Calu3 (cell line): ENCODE measurements around the gene FMN2. TPM values are rescaled to one million over a fixed set of nuclear protein-coding genes. Genes with fewer than 3 reads are reported as not detected.

Source experiments
- BruUV-seq: library from RNA; stranded (reverse); fragments of 400-500 nt; replicated peaks from 2 replicates; lab custom pipeline; 2021; lab: Mats Ljungman, UMichigan
- CTCF ChIA-PET: fragments of 300-600 bp; sonication (Branson Sonifier 250); formaldehyde crosslinking; loops from one replicate; lab custom pipeline; 2022; ENCODE audit warnings: antibody characterized with exemption; lab: Charles Lee
- DNase-seq: peaks from one replicate; pipeline ENCODE4 v3.0.0; 2022
- H3K27ac Mint-ChIP-seq: one replicate; pipeline ENCODE4 v1.8.0; 2022; ENCODE audit warnings: mixed read lengths; ENCODE audit not compliant: unreplicated experiment
- H3K27me3 Mint-ChIP-seq: one replicate; pipeline ENCODE4 v1.8.0; 2022; ENCODE audit warnings: mixed read lengths; ENCODE audit not compliant: unreplicated experiment
- H3K36me3 Mint-ChIP-seq: one replicate; pipeline ENCODE4 v1.8.0; 2022; ENCODE audit warnings: mild to moderate bottlenecking, moderate library complexity, mixed read lengths; ENCODE audit not compliant: insufficient read depth, unreplicated experiment
- H3K4me1 Mint-ChIP-seq: one replicate; pipeline ENCODE4 v1.8.0; 2022; ENCODE audit warnings: mild to moderate bottlenecking, low read depth, mixed read lengths; ENCODE audit not compliant: unreplicated experiment
- H3K4me3 Mint-ChIP-seq: one replicate; pipeline ENCODE4 v1.8.0; 2022; ENCODE audit warnings: mild to moderate bottlenecking, low read depth, moderate library complexity, mixed read lengths; ENCODE audit not compliant: unreplicated experiment
- H3K9me3 Mint-ChIP-seq: one replicate; pipeline ENCODE4 v1.8.0; 2022; ENCODE audit warnings: low read depth, mixed read lengths; ENCODE audit not compliant: unreplicated experiment
- intact Hi-C: fragments of 100-400 bp; cut with micrococcal nuclease; formaldehyde crosslinking; loops from one replicate; pipeline ENCODE4 v1.10.0; 2022; ENCODE audit not compliant: unreplicated experiment
- total RNA-seq: library from RNA; stranded (reverse); gene quantifications from 2 replicates; pipeline ENCODE4 v1.2.3, GENCODE V29; 2022
- TF ChIP-seq, protein P1 (sequence below): fragments of 200-600 bp; IDR thresholded peaks from one replicate; pipeline ENCODE4 v1.8.0; 2022; ENCODE audit warnings: antibody characterized with exemption; ENCODE audit not compliant: unreplicated experiment

Gene FMN2
- total RNA-seq, 1 experiment from 2014 or later: 0.12 TPM

- CTCF ChIA-PET: no interaction called here
- H3K4me1 Mint-ChIP-seq: no peaks in the 10 kb centered on the region
- intact Hi-C loops: no loop called here
Measured at GRCh38 chr1:240145120-240145519, 53.4 kb downstream of the FMN2 start.

DNA sequence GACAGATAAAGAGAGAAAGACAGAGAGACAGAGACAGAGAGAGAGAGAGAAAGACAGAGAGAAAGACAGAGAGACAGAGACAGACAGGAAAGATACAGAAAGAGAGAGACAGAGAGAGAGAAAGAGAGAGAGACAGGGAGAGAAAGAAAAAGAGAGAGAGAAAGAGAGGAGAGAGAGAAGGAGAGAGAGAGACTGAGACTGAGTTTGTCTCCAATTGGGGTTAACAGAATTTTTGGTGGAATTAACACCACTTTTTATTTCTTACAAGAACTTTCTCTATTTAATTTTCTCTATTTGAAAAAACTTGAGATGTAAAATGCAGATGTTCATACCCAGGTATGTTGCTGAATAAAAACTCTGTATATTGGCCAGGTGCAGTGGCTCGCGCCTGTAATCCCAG is 56.6 kb downstream of the FMN2 start:
- Mint-ChIP-seq H3K9me3 (no peaks in the 10 kb centered on the region), H3K27ac (no peak overlapping the region), H3K4me3 (no peak overlapping the region), H3K27me3 (peaks cover 17% of the 10 kb centered on the region), H3K36me3 (no peaks in the 10 kb centered on the region), H3K4me1 (no peaks in the 10 kb centered on the region)
- CTCF ChIA-PET: no interaction called here
- DNase-seq: no peak
- intact Hi-C loops: no loop called here
- no TSS peak for BruUV-seq
- TF ChIP-seq, protein P1, sequence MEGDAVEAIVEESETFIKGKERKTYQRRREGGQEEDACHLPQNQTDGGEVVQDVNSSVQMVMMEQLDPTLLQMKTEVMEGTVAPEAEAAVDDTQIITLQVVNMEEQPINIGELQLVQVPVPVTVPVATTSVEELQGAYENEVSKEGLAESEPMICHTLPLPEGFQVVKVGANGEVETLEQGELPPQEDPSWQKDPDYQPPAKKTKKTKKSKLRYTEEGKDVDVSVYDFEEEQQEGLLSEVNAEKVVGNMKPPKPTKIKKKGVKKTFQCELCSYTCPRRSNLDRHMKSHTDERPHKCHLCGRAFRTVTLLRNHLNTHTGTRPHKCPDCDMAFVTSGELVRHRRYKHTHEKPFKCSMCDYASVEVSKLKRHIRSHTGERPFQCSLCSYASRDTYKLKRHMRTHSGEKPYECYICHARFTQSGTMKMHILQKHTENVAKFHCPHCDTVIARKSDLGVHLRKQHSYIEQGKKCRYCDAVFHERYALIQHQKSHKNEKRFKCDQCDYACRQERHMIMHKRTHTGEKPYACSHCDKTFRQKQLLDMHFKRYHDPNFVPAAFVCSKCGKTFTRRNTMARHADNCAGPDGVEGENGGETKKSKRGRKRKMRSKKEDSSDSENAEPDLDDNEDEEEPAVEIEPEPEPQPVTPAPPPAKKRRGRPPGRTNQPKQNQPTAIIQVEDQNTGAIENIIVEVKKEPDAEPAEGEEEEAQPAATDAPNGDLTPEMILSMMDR: no peak

More at GRCh38 chr1:240145120-240145519, 53.4 kb downstream of the FMN2 start:
- no peak for DNase-seq
- Mint-ChIP-seq H3K27me3 (peaks cover 17% of the 10 kb centered on the region), H3K9me3 (no peaks in the 10 kb centered on the region), H3K4me3 (no peak overlapping the region), H3K27ac (no peak overlapping the region), H3K36me3 (no peaks in the 10 kb centered on the region)
- BruUV-seq: no TSS peak
- TF ChIP-seq, protein P1: no peak

DNA sequence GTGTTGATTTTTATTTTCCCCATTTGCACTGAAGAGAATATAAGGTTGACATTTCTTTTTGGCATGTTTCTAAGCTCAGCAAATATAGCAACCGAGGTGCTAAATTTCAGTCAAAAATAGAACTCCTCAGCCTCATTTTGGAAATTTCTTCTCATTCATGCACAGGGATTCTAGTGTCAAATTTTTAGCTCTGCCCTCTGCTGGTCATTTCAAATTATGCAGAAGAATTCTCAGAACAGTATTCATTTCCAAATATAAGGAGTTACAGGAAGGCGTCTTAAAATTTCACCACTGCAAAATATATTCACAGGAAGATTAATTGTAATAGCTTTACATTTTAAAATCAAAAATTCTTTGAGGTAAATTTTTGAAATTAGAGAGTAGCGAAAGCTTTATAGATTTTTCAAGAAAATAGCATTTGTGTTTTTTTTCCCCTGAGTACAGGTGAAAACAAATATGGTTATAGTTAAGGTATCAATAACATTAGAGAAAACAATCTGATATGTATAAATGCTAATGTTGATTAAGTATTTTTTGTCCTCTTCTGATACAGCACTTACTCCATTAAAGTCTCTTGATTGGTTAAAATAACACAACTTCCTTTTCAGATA is 57.9 kb downstream of the FMN2 start:
- intact Hi-C loops: loop anchor here (1.0 kb wide), 1 partner anchor 122 kb away; no protein-coding TSS in a partner anchor

DNA sequence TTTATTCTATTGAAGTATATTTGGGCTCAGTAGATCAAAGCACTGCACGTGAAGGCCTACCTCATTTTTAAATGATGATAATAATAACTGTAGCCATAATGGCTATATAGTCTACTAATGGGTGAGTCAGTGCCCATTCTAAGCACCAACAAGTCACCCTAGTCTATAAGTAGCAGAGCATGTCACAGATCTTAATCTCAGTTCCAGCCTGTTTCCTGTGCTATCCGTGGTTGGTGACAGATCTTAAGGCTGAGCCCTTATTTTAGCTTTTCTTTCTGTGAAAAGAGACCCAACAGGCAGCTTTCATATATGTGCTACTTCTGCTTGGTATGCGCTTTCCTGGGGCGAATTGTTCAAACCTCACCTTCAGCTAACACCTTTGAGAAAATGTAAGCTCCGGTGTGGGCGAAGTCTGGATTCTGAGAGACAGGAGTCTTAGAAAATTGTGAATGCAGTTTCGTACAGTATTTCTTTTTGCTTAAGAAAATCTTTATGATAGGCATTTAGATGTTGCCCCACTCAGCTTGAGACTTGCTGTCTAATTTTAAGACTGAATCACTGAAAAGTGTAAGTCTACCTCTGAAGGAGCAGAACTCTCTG is 59.6 kb downstream of the FMN2 start:
- CTCF ChIA-PET: interaction anchor here (1.2 kb wide), 1 partner anchor 12 kb away, joined by 4 read pairs; no protein-coding TSS in a partner anchor
- Mint-ChIP-seq H3K4me1 (no peaks in the 10 kb centered on the region), H3K4me3 (no peak overlapping the region), H3K9me3 (no peaks in the 10 kb centered on the region), H3K36me3 (no peaks in the 10 kb centered on the region), H3K27me3 (peaks cover 17% of the 10 kb centered on the region), H3K27ac (no peak overlapping the region)
- intact Hi-C loops: no loop called here
- BruUV-seq: no TSS peak
- TF ChIP-seq, protein P1: no peak
- DNase-seq: no peak

More for the DNA sequence above, 57.9 kb downstream of the FMN2 start:
- Mint-ChIP-seq H3K27ac (no peak overlapping the region), H3K4me3 (no peak overlapping the region), H3K36me3 (no peaks in the 10 kb centered on the region), H3K4me1 (no peaks in the 10 kb centered on the region), H3K9me3 (no peaks in the 10 kb centered on the region), H3K27me3 (peaks cover 17% of the 10 kb centered on the region)
- no TSS peak for BruUV-seq
- CTCF ChIA-PET: interaction anchor here (0.6 to 0.8 kb wide), 2 partner anchors 122 to 128 kb away, joined by 3 to 6 read pairs; no protein-coding TSS in a partner anchor
- DNase-seq: peak; percentile 34
- TF ChIP-seq, protein P1: peak; percentile 64
